GM19468 (cell line): ENCODE data around the gene CACNA1C.

Source experiments
- ATAC-seq: cut with Tn5 transposase; IDR thresholded peaks from one replicate; pipeline ENCODE4 v1.9.1; 2021; ENCODE audit warnings: mild to moderate bottlenecking, moderate library complexity, moderate number of reproducible peaks; ENCODE audit not compliant: unreplicated experiment; ENCODE audit errors: extremely low read depth

CACNA1C gene

GRCh38 chr12:2108166-2108565 is 55.4 kb downstream of the CACNA1C start:
- no peak for ATAC-seq

GRCh38 chr12:2108975-2109671 is 56.3 kb downstream of the CACNA1C start:
- ATAC-seq = no peak

DNA sequence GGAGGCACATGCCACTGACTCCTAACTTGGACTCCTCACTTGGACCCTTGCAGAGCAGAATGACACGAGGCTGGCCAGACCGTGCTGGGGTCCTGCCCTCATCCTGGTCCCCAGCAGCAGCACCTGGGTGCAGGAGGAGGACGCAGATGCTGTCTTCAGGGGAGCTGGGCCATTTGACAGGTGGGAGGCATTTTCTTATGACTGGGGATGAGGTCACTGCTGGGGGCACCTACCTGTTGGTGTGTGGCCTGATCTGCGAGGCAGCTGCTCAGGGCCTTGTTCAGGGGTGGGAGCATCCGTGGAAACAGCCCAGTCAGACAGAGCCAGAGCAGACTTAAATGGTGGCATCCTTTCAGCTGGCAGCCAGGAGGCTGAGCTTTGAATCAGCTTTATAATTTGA is 57.3 kb downstream of the CACNA1C start:
- no peak for ATAC-seq

- no peak for ATAC-seq
These were observed 58.2 kb downstream of the CACNA1C start for GRCh38 chr12:2110849-2111566.

DNA sequence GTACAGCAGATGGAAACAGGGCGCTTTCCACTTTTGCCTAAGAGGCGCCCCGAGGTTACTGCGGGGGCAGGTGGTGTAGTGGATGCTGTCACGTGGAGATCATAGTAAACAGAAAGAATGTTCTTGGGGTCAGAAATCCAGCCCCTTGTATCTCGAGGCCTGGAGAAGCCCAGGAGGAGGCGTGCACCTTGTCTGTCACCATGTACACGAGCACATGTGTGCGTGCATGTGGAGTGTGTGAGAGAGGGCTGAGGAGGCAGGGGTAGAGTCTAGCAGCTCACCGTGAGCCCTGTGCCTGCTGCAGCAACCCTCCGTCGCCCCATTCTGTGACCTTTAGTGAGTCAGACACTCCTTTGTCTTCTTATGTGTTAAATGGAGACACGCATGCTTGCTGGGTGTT is 59.0 kb downstream of the CACNA1C start:
- no peak for ATAC-seq

- ATAC-seq = no peak
These were observed 59.6 kb downstream of the CACNA1C start for GRCh38 chr12:2112401-2112800.

DNA sequence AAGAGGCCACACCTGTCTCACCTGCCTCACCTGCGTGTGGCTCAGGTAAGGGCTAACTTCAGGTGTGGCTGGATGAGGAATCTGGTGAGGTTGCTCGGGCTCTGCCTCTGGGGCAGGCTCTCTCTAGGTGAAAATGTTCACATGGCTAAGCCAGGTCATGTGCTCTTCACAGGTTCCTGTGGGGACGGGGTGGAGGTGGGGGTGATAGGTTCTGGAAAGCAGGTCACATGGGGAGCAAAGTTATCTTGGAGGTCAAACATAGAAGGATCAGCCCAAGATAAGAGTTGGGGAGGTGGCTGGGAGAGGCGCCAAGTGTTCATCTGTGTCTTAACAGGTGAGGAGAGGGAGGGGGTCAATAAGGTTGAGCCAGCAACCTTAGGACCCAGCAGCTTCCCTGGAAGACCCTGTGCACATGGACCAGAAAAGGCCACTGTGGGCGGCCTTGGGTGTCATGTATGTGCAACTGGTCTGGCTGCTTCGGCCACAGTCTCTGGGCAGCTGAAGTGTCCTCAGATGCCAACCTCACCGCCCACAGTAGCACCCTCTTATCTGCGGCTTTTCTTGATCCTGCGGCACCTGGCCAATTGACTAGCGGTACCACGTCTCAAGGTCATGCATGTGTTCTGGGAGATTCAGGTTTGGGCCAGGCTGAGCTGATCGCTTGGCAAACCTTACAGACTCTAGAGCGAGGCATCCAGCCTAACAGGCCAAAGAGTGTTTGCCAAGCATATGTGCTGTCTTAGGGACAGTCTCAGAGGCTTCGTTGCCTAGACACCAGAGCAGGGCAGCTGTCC is 60.5 kb downstream of the CACNA1C start:
- ATAC-seq = no peak

GRCh38 chr12:2114071-2114470 is 61.3 kb downstream of the CACNA1C start:
- no peak for ATAC-seq

GRCh38 chr12:2115101-2115845 is 62.5 kb downstream of the CACNA1C start:
- ATAC-seq = no peak

GRCh38 chr12:2117541-2117940 is 64.8 kb downstream of the CACNA1C start:
- no peak for ATAC-seq

DNA sequence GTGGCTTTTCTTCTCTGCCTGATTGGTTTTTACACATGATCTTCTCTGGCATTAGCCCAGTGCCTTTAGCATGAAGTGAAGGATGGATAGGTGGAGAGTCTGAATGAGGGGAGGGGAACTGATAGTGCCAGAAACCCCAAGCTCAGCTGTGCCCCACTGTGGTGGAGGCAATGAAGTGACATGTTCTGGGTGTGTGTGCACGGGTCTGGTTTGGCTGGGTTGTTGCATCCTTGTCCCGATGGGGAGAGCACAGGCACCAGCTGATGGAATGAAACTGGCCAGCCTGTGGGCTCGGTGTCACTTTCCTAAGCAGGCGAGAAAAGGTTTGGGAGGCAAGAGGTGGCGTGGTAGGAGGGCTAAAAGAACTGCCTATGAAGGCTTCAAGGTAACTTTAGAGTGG is 65.3 kb downstream of the CACNA1C start:
- no peak for ATAC-seq

GRCh38 chr12:2118481-2119255 is 65.9 kb downstream of the CACNA1C start:
- ATAC-seq = no peak

DNA sequence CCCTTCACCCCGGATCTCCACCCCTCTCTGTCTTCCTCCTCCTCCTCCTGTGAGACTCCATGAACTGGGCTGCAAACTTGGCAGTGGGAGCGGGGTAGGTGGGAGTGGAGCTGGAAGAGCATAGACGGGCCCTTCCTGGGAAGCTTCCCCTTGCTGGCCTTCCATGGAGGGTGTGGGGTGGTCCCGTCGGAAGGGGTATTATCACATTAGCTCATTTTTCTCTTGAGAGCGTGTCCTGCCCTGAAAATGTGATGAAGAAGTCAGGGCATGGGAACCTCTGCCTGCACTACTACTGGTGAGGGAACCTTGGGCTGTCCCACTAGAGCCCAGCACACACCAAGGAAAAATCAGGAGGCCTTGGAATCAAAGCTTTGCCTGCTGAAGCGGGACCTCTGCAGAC is 66.5 kb downstream of the CACNA1C start:
- ATAC-seq = no peak

DNA sequence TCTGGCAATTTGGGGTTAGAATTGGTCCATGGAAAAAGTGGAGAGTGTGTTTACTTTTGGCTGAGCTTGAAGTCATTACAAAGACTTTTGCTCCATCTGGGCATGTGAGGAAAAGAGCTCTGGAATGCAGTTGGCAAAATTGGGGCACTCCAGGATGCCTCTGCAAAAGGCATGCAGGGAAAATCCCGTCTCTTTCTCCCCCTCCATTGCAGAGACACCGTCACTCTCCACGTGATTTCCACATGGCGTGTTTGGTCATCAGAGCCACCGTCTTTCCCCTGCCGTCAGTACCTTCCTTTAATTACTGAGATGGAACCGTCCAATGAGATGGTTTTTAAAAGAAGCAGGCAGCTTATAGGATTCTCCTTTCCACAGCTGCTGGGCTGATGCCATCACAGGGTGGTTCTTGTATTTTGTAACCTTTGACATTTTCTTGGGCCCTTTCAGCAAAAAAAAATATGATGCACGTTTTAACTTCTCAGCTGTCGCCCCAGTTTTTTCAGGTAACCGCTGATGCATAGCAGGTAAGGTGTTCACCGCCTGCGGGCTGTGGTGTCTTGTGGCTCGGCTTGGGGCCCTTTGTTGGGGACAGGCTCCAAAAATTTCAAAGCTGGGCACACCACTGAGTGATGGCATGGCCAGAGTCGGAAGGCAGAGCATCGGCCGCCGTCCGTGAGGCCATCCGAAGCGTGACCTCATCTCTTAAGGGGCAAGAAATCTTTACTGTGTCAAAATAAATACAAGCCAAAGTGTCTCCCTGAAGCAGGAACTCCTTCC is 68.4 kb downstream of the CACNA1C start:
- ATAC-seq = no peak

GRCh38 chr12:2124466-2125023 is 71.8 kb downstream of the CACNA1C start:
- ATAC-seq = no peak

- ATAC-seq = no peak
These were observed 73.1 kb downstream of the CACNA1C start for GRCh38 chr12:2125651-2126522.

DNA sequence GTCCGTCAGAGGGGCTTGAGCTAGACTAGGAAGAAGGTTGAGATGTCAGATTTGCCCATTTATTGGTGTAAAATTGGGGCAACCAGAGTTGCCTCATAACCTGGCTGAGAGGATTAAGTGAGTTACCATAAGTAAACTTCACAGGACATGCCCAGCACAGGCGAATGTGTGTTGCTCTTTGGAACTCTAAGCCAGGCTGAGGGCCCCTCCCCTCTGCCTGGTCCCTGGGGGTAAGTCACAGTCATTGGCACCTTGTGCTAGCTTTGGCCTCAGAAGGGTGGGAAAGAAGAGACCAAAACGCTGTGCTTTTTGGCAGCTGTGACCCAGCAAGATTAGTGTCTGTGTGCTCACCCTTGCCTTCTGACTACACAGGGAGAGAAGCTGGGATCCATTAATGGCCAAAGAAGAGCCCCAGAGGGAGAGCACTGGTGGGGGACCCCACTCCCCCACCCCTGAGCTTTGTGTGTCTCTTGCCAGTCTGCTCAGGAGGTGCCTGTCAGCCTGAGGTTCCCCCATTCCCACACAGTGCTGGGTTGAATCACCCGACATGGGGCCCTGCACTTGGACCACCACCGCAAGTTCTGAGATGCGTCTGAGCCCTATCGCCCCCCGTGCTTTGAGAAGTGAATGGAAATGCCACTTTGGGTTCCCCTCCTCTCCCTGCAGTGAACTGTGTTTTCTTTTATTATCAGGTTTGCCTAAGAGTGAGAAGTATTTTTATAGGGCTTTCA is 74.1 kb downstream of the CACNA1C start:
- ATAC-seq = no peak
